HG03558 (cell line): Measurements from ENCODE around the gene DMRTA2.
"Not testable (repeated sequence)": the region's sequence is repeated elsewhere in the genome, so short reads cannot be mapped to it uniquely, and the experiment has no call there.

Experiments used
- ATAC-seq: cut with Tn5 transposase; IDR thresholded peaks from one replicate; pipeline ENCODE4 v1.9.1; 2021; ENCODE audit warnings: moderate number of reproducible peaks; ENCODE audit not compliant: unreplicated experiment; ENCODE audit errors: extremely low read depth

DMRTA2 gene

GRCh38 chr1:50393522-50394120 is 29.6 kb downstream of the DMRTA2 start:
- ATAC-seq: no peak

GRCh38 chr1:50381551-50381950 is 41.7 kb downstream of the DMRTA2 start:
- not testable (repeated sequence) for ATAC-seq

GRCh38 chr1:50378770-50379169 is 44.5 kb downstream of the DMRTA2 start:
- ATAC-seq: no peak

GRCh38 chr1:50373532-50373931 is 49.7 kb downstream of the DMRTA2 start:
- ATAC-seq: no peak

- ATAC-seq: no peak
Measured at GRCh38 chr1:50371749-50372148, 51.5 kb downstream of the DMRTA2 start.

- no peak for ATAC-seq
Measured at GRCh38 chr1:50369830-50370229, 53.4 kb downstream of the DMRTA2 start.

- ATAC-seq: no peak
Measured at GRCh38 chr1:50369008-50369634, 54.1 kb downstream of the DMRTA2 start.

- ATAC-seq: no peak
Measured at GRCh38 chr1:50368179-50369007, 54.9 kb downstream of the DMRTA2 start.
